A673 (cell line): Measurements from ENCODE around the gene CXXC1.

Source experiments
- EZH2 ChIP-seq: fragments of 200-600 bp; sonication (generic); IDR thresholded peaks from 2 replicates; pipeline ENCODE4 v1.6.1; 2017; ENCODE audit warnings: borderline replicate concordance, low read depth, mild to moderate bottlenecking, mixed read lengths, antibody characterized with exemption, low read length; ENCODE audit not compliant: poor library complexity, severe bottlenecking
- TF ChIP-seq, protein P1 (sequence below): fragments of 300-800, 200-600 bp; sonication (generic); conservative IDR thresholded peaks from 2 replicates; pipeline ENCODE4 v1.5.1; 2017; ENCODE audit warnings: low read depth, mild to moderate bottlenecking, antibody characterized with exemption, low read length, moderate library complexity, mixed read lengths

DNA sequence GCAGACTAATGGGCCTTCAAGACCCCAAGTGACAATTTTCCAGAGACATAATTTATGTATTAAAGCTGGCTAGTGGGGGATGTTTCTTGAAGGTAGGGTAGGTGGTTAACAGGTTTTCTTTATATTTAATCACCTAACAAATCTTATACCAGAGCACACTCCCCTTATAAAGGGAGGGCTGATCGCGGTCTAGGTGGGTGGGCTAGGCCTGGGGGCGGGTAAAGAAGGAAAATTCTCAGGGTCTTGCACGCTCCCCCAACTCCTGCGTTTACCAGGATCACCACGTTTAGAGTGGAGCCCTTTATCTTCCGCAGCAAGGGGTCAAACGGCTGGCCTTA is 19.9 kb upstream of the CXXC1 start:
- TF ChIP-seq EZH2 = no peak
- TF ChIP-seq, protein P1, sequence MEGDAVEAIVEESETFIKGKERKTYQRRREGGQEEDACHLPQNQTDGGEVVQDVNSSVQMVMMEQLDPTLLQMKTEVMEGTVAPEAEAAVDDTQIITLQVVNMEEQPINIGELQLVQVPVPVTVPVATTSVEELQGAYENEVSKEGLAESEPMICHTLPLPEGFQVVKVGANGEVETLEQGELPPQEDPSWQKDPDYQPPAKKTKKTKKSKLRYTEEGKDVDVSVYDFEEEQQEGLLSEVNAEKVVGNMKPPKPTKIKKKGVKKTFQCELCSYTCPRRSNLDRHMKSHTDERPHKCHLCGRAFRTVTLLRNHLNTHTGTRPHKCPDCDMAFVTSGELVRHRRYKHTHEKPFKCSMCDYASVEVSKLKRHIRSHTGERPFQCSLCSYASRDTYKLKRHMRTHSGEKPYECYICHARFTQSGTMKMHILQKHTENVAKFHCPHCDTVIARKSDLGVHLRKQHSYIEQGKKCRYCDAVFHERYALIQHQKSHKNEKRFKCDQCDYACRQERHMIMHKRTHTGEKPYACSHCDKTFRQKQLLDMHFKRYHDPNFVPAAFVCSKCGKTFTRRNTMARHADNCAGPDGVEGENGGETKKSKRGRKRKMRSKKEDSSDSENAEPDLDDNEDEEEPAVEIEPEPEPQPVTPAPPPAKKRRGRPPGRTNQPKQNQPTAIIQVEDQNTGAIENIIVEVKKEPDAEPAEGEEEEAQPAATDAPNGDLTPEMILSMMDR = no peak
